D721Med (cell line): Measurements from ENCODE around the gene SRRM2.

Source experiments
- DNase-seq: peaks from one replicate; pipeline ENCODE4 v3.0.0; 2011; ENCODE audit warnings: low spot score; ENCODE audit not compliant: insufficient read length
- FAIRE-seq: peaks from 2 replicates; lab custom pipeline; 2011; peaks lifted over from hg19 to GRCh38; lab: Jason Lieb, UNC
- TF ChIP-seq, protein P1 (sequence below): IDR thresholded peaks from 2 replicates; pipeline ENCODE4 v1.5.1; 2012; ENCODE audit warnings: mild to moderate bottlenecking, control low read depth; ENCODE audit not compliant: insufficient read depth; ENCODE audit errors: missing control alignments

SRRM2 gene

DNA sequence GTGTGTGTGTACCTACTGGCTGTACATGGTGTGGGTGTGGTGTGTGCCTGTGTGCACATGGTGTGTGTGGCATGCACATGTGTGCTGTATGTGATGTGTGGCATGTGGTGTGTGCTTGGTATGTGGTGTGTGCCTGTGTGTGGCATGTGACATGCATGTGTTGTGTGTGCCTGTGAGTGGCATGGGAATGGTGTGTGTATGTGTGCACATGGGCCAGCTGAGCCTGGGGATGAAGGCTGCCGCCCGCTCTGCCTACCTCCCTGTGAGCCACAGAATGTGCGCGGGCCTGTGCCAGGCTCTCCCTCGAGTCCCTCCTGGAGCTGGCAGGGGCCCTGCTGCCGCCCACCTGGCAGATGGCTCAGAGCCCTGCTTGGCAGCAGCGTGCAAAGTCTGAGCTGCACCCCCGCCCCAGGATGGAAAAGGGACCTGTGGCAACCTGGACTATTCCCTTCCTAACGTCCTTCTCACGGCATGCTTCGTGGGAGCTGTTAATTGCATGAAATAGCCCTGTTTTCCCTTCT lies 41.7 kb upstream of the SRRM2 start:
- FAIRE-seq (no peak), DNase-seq (no peak)
- TF ChIP-seq, protein P1, sequence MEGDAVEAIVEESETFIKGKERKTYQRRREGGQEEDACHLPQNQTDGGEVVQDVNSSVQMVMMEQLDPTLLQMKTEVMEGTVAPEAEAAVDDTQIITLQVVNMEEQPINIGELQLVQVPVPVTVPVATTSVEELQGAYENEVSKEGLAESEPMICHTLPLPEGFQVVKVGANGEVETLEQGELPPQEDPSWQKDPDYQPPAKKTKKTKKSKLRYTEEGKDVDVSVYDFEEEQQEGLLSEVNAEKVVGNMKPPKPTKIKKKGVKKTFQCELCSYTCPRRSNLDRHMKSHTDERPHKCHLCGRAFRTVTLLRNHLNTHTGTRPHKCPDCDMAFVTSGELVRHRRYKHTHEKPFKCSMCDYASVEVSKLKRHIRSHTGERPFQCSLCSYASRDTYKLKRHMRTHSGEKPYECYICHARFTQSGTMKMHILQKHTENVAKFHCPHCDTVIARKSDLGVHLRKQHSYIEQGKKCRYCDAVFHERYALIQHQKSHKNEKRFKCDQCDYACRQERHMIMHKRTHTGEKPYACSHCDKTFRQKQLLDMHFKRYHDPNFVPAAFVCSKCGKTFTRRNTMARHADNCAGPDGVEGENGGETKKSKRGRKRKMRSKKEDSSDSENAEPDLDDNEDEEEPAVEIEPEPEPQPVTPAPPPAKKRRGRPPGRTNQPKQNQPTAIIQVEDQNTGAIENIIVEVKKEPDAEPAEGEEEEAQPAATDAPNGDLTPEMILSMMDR, result no peak

DNA sequence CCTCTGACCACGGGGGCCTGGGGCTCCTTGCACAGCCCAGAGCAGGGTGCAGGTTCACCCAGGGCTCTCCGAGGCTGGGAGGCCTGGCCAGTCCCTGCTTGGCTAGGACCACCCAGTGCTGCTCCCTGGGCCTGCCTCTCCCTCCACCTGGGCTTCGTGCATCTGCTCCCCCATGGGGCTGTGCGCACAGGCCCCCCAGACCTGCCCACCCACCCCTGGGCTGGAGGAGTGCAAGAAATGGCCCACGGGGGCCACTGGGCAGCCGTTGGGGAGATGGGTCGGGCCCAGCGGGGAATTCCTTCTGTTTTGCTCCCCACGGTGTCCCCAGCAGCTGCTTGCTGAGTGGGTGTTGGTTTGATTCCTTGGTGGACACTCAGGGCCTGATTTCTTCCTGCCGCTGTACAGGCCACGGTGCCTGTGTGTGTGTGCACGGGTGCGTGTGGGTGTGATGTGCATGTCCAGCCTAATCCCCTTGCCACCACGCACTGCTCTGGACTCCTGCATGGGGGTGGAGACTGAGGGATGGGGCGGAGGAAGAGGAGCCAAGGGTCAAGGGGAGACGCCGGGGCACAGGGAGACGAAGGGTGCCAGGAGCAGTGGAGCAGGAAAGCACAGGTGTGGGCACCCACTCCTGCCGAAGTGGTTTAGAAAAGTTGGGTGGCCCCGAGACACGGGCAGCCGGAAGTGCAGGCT lies 40.9 kb upstream of the SRRM2 start:
- TF ChIP-seq, protein P1, result no peak
- FAIRE-seq (no peak), DNase-seq (no peak)

DNA sequence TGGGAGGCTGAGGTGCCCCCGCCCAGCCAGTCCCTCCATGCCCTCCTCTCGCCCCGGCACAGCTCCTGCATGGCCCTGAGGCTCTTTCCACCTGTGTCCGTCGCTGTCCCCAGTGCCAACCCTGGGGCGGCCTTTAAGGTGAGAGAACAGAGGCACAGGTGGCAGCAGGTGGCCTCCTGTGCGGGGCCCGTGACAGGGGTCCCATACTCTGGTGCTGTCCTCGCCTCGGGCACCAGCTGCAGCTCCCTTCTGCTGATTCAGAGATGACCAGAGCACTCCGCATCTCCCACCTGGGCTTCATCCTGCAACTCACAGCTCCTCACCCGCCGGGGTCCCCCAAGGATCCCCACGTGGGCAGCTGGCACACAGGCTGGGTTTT lies 40.4 kb upstream of the SRRM2 start:
- DNase-seq, result no peak
- TF ChIP-seq, protein P1, result no peak
- no peak for FAIRE-seq

- FAIRE-seq, result no peak
- TF ChIP-seq, protein P1, result no peak
- no peak for DNase-seq
These were observed 39.9 kb upstream of the SRRM2 start for GRCh38 chr16:2712546-2712945.

DNA sequence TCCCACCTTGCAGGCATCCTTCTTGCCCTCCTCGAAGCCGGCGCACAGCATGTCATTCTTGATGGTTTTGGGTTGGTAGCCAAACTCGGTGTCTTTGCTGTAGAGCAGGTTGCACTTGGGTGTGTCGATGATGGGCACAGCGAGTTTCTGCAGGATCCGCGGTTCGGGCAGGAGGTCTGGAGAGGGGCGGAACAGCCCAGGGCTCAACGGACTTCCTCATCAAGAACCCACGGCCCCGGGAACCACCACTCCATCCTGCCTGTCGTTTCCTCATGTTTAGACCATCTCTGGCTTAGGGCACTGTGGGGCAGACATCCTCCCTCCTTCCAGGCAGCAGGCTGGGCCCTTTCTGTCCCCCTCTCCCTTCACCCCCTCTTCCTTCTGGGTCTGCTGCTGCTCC lies 38.9 kb upstream of the SRRM2 start:
- TF ChIP-seq, protein P1, result no peak
- no peak for FAIRE-seq
- DNase-seq, result no peak

DNA sequence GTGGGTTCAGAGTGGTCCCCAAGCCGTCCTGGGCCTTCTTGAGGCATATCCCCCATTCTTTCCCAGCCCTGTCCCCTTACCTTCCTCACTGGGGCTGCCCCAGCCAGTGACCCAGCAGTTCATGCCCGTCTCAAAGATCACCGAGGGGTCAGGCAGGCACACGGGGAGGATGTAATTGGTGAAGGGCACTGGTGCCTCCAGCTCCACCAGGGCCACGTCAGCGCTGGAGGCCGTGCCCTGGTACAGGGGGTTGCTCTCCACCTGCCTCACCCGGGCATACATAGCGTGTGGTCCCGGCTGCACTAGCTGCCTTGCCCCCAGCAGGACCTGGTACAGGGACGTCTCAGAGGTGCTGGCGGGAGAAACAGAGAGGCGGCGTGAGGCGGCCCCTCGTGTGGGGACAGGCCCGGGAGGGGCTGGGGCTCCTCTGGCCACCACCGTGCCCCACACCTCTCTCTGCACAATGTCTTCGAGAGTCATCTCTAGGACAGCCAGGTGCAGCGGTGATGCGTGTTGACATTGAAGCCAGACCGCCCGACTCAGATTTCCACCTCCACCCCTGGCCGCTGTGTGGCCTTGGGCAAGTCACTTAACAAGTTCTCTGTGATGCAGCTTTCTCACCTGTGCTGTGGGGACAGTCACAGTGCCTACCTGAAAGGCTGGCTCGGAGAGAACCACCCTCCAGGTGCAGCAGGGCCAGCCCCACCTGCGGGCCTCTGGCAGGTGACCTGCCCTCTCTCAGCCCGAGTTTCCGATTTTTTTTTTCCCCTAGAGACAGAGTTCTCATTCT lies 38.3 kb upstream of the SRRM2 start:
- no peak for FAIRE-seq
- no peak for DNase-seq
- TF ChIP-seq, protein P1, result no peak

- FAIRE-seq (no peak), DNase-seq (no peak)
- TF ChIP-seq, protein P1, result no peak
These were observed 37.4 kb upstream of the SRRM2 start for GRCh38 chr16:2715064-2715463.
